WTC11 (cell line): Measurements from ENCODE around the gene C17orf113. TPM values are rescaled to one million over a fixed set of nuclear protein-coding genes. Genes with fewer than 3 reads are reported as not detected.

ENCODE experiments used
- ATAC-seq: fragments of 200-7000 bp; cut with Tn5 transposase; 2 replicates; pipeline ENCODE4 v1.10.0; 2021; ENCODE audit warnings: mild to moderate bottlenecking, moderate library complexity
- CTCF ChIA-PET: fragments of 300-600 bp; sonication (Branson Sonifier 250); formaldehyde crosslinking; loops from one replicate; lab custom pipeline; 2021; ENCODE audit warnings: antibody characterized with exemption; lab: Charles Lee
- POLR2A ChIA-PET: fragments of 350-600 bp; sonication (Branson Sonifier 250); formaldehyde crosslinking; loops from one replicate; lab custom pipeline; 2021; ENCODE audit warnings: antibody characterized with exemption; lab: Charles Lee
- DNase-seq: peaks from one replicate; pipeline ENCODE4 v3.0.0; 2021; ENCODE audit warnings: low spot score
- H3K27ac Mint-ChIP-seq: 2 replicates; pipeline ENCODE4 v1.8.0; 2021; ENCODE audit warnings: mixed read lengths
- H3K27me3 Mint-ChIP-seq: 2 replicates; pipeline ENCODE4 v1.8.0; 2021; ENCODE audit warnings: low read depth, mild to moderate bottlenecking, moderate library complexity, mixed read lengths
- H3K36me3 Mint-ChIP-seq: 2 replicates; pipeline ENCODE4 v1.8.0; 2021; ENCODE audit warnings: mixed read lengths
- H3K4me1 Mint-ChIP-seq: 2 replicates; pipeline ENCODE4 v1.8.0; 2022; ENCODE audit warnings: mixed read lengths
- H3K4me3 Mint-ChIP-seq: 2 replicates; pipeline ENCODE4 v1.8.0; 2021; ENCODE audit warnings: mild to moderate bottlenecking, moderate library complexity, mixed read lengths
- H3K9me3 Mint-ChIP-seq: 2 replicates; pipeline ENCODE4 v1.8.0; 2021; ENCODE audit warnings: mixed read lengths
- CREB1 ChIP-seq: sonication (generic); formaldehyde crosslinking; IDR thresholded peaks from 2 replicates; pipeline ENCODE4 v1.8.0; 2023; ENCODE audit warnings: mild to moderate bottlenecking, missing genetic modification reagents
- CREM ChIP-seq: sonication (generic); formaldehyde crosslinking; IDR thresholded peaks from 2 replicates; pipeline ENCODE4 v1.8.1; 2022; ENCODE audit warnings: mild to moderate bottlenecking, missing genetic modification reagents, moderate library complexity
- ELF4 ChIP-seq: sonication (generic); formaldehyde crosslinking; IDR thresholded peaks from 2 replicates; pipeline ENCODE4 v1.8.1; 2022; ENCODE audit warnings: low read depth, mild to moderate bottlenecking, moderate library complexity, missing genetic modification reagents
- FOXK1 ChIP-seq: sonication (generic); formaldehyde crosslinking; IDR thresholded peaks from 2 replicates; pipeline ENCODE4 v1.8.0; 2022; ENCODE audit warnings: mild to moderate bottlenecking, moderate library complexity, missing genetic modification reagents
- FOXP1 ChIP-seq: sonication (generic); formaldehyde crosslinking; IDR thresholded peaks from 2 replicates; pipeline ENCODE4 v1.8.0; 2022; ENCODE audit warnings: missing genetic modification reagents, mild to moderate bottlenecking, moderate library complexity, borderline replicate concordance
- GABPB1 ChIP-seq: sonication (generic); formaldehyde crosslinking; IDR thresholded peaks from 2 replicates; pipeline ENCODE4 v1.8.1; 2023; ENCODE audit warnings: mild to moderate bottlenecking, missing genetic modification reagents
- KAT7 ChIP-seq: sonication (generic); formaldehyde crosslinking; IDR thresholded peaks from 2 replicates; pipeline ENCODE4 v1.8.1; 2023; ENCODE audit warnings: missing genetic modification reagents, mild to moderate bottlenecking, borderline replicate concordance
- NFATC4 ChIP-seq: fragments of 250-450 bp; sonication (Bioruptor Pico); IDR thresholded peaks from 2 replicates; pipeline ENCODE4 v1.9.0; 2021; ENCODE audit warnings: mild to moderate bottlenecking
- NR2C2 ChIP-seq: sonication (generic); formaldehyde crosslinking; IDR thresholded peaks from 2 replicates; pipeline ENCODE4 v1.8.0; 2022; ENCODE audit warnings: mild to moderate bottlenecking, missing genetic modification reagents
- OVOL2 ChIP-seq: fragments of 250-450 bp; sonication (Bioruptor Pico); IDR thresholded peaks from 2 replicates; pipeline ENCODE4 v1.9.0; 2021; ENCODE audit warnings: mild to moderate bottlenecking, borderline replicate concordance
- ZNF121 ChIP-seq: sonication (generic); formaldehyde crosslinking; IDR thresholded peaks from 2 replicates; pipeline ENCODE4 v1.8.0; 2023; ENCODE audit warnings: missing genetic modification reagents
- ZNF219 ChIP-seq: sonication (generic); formaldehyde crosslinking; IDR thresholded peaks from 2 replicates; pipeline ENCODE4 v1.8.0; 2023; ENCODE audit warnings: missing genetic modification reagents, mild to moderate bottlenecking, borderline replicate concordance
- ZNF263 ChIP-seq: sonication (generic); formaldehyde crosslinking; IDR thresholded peaks from 2 replicates; pipeline ENCODE4 v1.8.1; 2022; ENCODE audit warnings: low read depth, mild to moderate bottlenecking, moderate library complexity, missing genetic modification reagents
- total RNA-seq: library from RNA; stranded (reverse); gene quantifications from 3 replicates; pipeline ENCODE4 v1.2.3, GENCODE V29; 2021
- TF ChIP-seq, protein P1 (sequence below): sonication (generic); formaldehyde crosslinking; IDR thresholded peaks from 2 replicates; pipeline ENCODE4 v1.8.1; 2023; ENCODE audit warnings: mild to moderate bottlenecking, missing genetic modification reagents
- TF ChIP-seq, protein P2 (sequence below): sonication (generic); formaldehyde crosslinking; IDR thresholded peaks from 2 replicates; pipeline ENCODE4 v1.8.1; 2022; ENCODE audit warnings: low read depth, missing genetic modification reagents, borderline replicate concordance
- TF ChIP-seq, protein P3 (sequence below): sonication (generic); formaldehyde crosslinking; IDR thresholded peaks from 2 replicates; pipeline ENCODE4 v1.8.1; 2023; ENCODE audit warnings: mild to moderate bottlenecking, missing genetic modification reagents
- TF ChIP-seq, protein P4 (sequence below): fragments of 250-450 bp; sonication (Bioruptor Pico); IDR thresholded peaks from 2 replicates; pipeline ENCODE4 v1.9.0; 2021; ENCODE audit warnings: moderate library complexity, mild to moderate bottlenecking, inconsistent platforms, borderline replicate concordance
- TF ChIP-seq, protein P5 (sequence below): sonication (generic); formaldehyde crosslinking; IDR thresholded peaks from 2 replicates; pipeline ENCODE4 v1.8.0; 2023; ENCODE audit warnings: missing genetic modification reagents, mild to moderate bottlenecking, borderline replicate concordance
- TF ChIP-seq, protein P6 (sequence below): sonication (generic); formaldehyde crosslinking; IDR thresholded peaks from 2 replicates; pipeline ENCODE4 v1.8.1; 2022; ENCODE audit warnings: mild to moderate bottlenecking, moderate library complexity, missing genetic modification reagents
- TF ChIP-seq, protein P7 (sequence below): sonication (generic); formaldehyde crosslinking; IDR thresholded peaks from 2 replicates; pipeline ENCODE4 v1.8.0; 2022; ENCODE audit warnings: mild to moderate bottlenecking, missing genetic modification reagents

Gene C17orf113
- total RNA-seq, 1 experiment from 2014 or later = 1.9 TPM

DNA sequence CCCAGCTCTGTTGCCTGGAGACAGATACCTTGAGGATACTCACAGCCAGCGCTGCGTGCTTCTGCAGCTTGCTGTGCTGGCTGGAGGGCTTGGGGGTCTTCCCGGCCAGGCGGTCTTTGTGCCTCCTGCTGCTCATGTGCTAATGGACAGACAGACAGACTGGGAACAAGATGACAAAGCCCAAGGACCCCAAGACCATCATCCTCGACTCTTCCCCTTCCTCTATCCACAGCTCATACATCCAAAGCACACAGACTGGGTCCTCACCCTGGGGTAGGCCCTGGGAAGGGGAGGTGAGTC lies 22.9 kb downstream of the C17orf113 start:
- ATAC-seq = no peak
- Mint-ChIP-seq H3K36me3 (peaks cover 22% of the 10 kb centered on the region), H3K27ac (no peak overlapping the region), H3K4me1 (peaks cover 11% of the 10 kb centered on the region), H3K9me3 (no peaks in the 10 kb centered on the region), H3K4me3 (no peak overlapping the region), H3K27me3 (peaks cover 3% of the 10 kb centered on the region; the same call in 1 of the 2 replicates)
- ChIA-PET POLR2A (interaction anchor here (0.6 to 3.7 kb wide), 2 partner anchors 10 to 55 kb away, joined by 6 to 13 read pairs; partner anchors contain the start of gene DNAJC7), CTCF (interaction anchor here (0.5 to 9.6 kb wide), 17 partner anchors 10 to 500 kb away, joined by 3 to 138 read pairs (median 21); partner anchors contain the start of genes C17orf113, DHX58, DNAJC7 and KAT2A)
- no peak for DNase-seq
- TF ChIP-seq ZNF219 (no peak), GABPB1 (no peak), ZNF263 (no peak), FOXP1 (CRISPR knock-in tag) (no peak), KAT7 (CRISPR knock-in tag) (no peak), FOXK1 (CRISPR knock-in tag) (no peak), ZNF121 (no peak), OVOL2 (CRISPR knock-in tag) (no peak), NFATC4 (CRISPR knock-in tag) (no peak), CREB1 (no peak), NR2C2 (CRISPR knock-in tag) (no peak), ELF4 (CRISPR knock-in tag) (no peak)
- TF ChIP-seq, protein P1, sequence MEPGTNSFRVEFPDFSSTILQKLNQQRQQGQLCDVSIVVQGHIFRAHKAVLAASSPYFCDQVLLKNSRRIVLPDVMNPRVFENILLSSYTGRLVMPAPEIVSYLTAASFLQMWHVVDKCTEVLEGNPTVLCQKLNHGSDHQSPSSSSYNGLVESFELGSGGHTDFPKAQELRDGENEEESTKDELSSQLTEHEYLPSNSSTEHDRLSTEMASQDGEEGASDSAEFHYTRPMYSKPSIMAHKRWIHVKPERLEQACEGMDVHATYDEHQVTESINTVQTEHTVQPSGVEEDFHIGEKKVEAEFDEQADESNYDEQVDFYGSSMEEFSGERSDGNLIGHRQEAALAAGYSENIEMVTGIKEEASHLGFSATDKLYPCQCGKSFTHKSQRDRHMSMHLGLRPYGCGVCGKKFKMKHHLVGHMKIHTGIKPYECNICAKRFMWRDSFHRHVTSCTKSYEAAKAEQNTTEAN (CRISPR knock-in tag) = no peak
- TF ChIP-seq, protein P2, sequence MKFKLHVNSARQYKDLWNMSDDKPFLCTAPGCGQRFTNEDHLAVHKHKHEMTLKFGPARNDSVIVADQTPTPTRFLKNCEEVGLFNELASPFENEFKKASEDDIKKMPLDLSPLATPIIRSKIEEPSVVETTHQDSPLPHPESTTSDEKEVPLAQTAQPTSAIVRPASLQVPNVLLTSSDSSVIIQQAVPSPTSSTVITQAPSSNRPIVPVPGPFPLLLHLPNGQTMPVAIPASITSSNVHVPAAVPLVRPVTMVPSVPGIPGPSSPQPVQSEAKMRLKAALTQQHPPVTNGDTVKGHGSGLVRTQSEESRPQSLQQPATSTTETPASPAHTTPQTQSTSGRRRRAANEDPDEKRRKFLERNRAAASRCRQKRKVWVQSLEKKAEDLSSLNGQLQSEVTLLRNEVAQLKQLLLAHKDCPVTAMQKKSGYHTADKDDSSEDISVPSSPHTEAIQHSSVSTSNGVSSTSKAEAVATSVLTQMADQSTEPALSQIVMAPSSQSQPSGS (CRISPR knock-in tag) = no peak
- TF ChIP-seq, protein P3, sequence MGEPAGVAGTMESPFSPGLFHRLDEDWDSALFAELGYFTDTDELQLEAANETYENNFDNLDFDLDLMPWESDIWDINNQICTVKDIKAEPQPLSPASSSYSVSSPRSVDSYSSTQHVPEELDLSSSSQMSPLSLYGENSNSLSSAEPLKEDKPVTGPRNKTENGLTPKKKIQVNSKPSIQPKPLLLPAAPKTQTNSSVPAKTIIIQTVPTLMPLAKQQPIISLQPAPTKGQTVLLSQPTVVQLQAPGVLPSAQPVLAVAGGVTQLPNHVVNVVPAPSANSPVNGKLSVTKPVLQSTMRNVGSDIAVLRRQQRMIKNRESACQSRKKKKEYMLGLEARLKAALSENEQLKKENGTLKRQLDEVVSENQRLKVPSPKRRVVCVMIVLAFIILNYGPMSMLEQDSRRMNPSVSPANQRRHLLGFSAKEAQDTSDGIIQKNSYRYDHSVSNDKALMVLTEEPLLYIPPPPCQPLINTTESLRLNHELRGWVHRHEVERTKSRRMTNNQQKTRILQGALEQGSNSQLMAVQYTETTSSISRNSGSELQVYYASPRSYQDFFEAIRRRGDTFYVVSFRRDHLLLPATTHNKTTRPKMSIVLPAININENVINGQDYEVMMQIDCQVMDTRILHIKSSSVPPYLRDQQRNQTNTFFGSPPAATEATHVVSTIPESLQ (CRISPR knock-in tag) = no peak

DNA sequence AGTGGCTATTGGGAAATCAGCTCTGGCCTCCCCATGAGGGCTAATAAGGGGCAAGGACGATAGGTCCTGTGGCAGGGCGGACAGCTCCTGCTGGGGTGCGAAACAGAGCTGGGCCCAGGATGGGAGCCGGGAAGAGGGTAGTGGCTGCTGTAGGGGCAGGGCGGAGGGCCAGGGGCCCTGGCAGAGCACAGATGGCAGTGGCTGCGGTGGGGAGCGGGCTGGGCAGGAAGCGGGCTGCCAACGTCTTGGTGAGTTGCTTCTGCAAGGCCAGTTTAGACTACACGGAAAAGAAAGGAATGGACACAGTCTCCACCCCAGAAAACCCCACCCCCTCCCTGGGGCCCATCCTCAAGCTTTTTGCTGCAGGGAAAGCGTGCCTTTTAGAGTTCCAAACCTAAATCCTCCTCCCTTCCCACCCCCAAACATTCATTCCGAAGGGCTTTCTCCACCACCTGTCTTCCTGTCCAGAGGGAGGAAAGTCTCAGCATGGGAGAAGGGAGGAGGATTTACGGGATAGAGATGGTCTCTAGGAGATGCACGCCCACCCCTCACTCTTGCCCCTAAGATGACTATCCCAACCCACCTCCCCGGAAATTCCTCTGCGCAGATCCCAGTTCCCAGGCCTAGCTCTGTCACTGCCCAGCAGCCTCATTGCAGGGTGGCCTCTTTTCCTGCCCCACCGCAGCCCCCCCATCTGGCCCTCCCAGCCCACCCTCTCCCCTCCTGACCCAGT lies 23.4 kb downstream of the C17orf113 start:
- H3K4me3 Mint-ChIP-seq = no peak overlapping the region
- no peak for TF ChIP-seq CREM (CRISPR knock-in tag)
- TF ChIP-seq, protein P4, sequence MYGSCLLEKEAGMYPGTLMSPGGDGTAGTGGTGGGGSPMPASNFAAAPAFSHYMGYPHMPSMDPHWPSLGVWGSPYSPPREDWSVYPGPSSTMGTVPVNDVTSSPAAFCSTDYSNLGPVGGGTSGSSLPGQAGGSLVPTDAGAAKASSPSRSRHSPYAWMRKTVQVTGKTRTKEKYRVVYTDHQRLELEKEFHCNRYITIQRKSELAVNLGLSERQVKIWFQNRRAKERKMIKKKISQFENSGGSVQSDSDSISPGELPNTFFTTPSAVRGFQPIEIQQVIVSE (CRISPR knock-in tag) = no peak
- TF ChIP-seq, protein P5, sequence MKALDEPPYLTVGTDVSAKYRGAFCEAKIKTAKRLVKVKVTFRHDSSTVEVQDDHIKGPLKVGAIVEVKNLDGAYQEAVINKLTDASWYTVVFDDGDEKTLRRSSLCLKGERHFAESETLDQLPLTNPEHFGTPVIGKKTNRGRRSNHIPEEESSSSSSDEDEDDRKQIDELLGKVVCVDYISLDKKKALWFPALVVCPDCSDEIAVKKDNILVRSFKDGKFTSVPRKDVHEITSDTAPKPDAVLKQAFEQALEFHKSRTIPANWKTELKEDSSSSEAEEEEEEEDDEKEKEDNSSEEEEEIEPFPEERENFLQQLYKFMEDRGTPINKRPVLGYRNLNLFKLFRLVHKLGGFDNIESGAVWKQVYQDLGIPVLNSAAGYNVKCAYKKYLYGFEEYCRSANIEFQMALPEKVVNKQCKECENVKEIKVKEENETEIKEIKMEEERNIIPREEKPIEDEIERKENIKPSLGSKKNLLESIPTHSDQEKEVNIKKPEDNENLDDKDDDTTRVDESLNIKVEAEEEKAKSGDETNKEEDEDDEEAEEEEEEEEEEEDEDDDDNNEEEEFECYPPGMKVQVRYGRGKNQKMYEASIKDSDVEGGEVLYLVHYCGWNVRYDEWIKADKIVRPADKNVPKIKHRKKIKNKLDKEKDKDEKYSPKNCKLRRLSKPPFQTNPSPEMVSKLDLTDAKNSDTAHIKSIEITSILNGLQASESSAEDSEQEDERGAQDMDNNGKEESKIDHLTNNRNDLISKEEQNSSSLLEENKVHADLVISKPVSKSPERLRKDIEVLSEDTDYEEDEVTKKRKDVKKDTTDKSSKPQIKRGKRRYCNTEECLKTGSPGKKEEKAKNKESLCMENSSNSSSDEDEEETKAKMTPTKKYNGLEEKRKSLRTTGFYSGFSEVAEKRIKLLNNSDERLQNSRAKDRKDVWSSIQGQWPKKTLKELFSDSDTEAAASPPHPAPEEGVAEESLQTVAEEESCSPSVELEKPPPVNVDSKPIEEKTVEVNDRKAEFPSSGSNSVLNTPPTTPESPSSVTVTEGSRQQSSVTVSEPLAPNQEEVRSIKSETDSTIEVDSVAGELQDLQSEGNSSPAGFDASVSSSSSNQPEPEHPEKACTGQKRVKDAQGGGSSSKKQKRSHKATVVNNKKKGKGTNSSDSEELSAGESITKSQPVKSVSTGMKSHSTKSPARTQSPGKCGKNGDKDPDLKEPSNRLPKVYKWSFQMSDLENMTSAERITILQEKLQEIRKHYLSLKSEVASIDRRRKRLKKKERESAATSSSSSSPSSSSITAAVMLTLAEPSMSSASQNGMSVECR = no peak
- TF ChIP-seq OVOL2 (CRISPR knock-in tag) = no peak
- TF ChIP-seq, protein P6, sequence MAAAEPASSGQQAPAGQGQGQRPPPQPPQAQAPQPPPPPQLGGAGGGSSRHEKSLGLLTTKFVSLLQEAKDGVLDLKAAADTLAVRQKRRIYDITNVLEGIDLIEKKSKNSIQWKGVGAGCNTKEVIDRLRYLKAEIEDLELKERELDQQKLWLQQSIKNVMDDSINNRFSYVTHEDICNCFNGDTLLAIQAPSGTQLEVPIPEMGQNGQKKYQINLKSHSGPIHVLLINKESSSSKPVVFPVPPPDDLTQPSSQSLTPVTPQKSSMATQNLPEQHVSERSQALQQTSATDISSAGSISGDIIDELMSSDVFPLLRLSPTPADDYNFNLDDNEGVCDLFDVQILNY (CRISPR knock-in tag) = no peak
- TF ChIP-seq, protein P7, sequence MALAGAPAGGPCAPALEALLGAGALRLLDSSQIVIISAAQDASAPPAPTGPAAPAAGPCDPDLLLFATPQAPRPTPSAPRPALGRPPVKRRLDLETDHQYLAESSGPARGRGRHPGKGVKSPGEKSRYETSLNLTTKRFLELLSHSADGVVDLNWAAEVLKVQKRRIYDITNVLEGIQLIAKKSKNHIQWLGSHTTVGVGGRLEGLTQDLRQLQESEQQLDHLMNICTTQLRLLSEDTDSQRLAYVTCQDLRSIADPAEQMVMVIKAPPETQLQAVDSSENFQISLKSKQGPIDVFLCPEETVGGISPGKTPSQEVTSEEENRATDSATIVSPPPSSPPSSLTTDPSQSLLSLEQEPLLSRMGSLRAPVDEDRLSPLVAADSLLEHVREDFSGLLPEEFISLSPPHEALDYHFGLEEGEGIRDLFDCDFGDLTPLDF (CRISPR knock-in tag) = no peak

More for the DNA sequence above, 23.4 kb downstream of the C17orf113 start:
- Mint-ChIP-seq H3K36me3 (peaks cover 27% of the 10 kb centered on the region), H3K27ac (no peak overlapping the region), H3K27me3 (peaks cover 3% of the 10 kb centered on the region; the same call in 1 of the 2 replicates), H3K9me3 (no peaks in the 10 kb centered on the region), H3K4me1 (peaks cover 11% of the 10 kb centered on the region)
- CTCF ChIA-PET = interaction anchor here (0.5 to 9.6 kb wide), 19 partner anchors 10 to 500 kb away, joined by 3 to 138 read pairs (median 20); partner anchors contain the start of genes DHX58, DNAJC7, KAT2A and NKIRAS2
- DNase-seq (no peak), ATAC-seq (no peak)
- POLR2A ChIA-PET = interaction anchor here (0.6 to 3.7 kb wide), 2 partner anchors 10 to 56 kb away, joined by 6 to 13 read pairs; partner anchors contain the start of gene DNAJC7
